Measurements from ENCODE around the gene CNOT4. TPM values are rescaled to one million over a fixed set of nuclear protein-coding genes. Genes with fewer than 3 reads are reported as not detected.

The CNOT4 gene
- total and polyA plus RNA-seq, 2 of the 13 experiments (the other 11 are each of a cell fraction or from before 2014, with no cell fraction given) = 7.4 to 8.4 TPM

- no peak for TF ChIP-seq NONO (IDR thresholded peaks at IDR 0.05)
- TF ChIP-seq NONO (CRISPR knock-in tag; conservative IDR thresholded peaks at IDR 0.05) = no peak
- TF ChIP-seq SP4 (CRISPR knock-in tag; IDR thresholded peaks at IDR 0.05) = peak; percentile 55
- TF ChIP-seq ZNF687 (CRISPR knock-in tag; IDR thresholded peaks at IDR 0.05) = peak; percentile 38
- TF ChIP-seq ETV6 (CRISPR knock-in tag; conservative IDR thresholded peaks at IDR 0.05) = no peak
- TF ChIP-seq IRF1 (CRISPR knock-in tag; IDR thresholded peaks at IDR 0.05; ENCODE audit: low read depth) = no peak
- TF ChIP-seq ZNF383 (CRISPR knock-in tag; IDR thresholded peaks at IDR 0.05; ENCODE audit: borderline replicate concordance) = no peak
- no peak for TF ChIP-seq ZNF446 (CRISPR knock-in tag; IDR thresholded peaks at IDR 0.05)
- TF ChIP-seq MTA3 (CRISPR knock-in tag; IDR thresholded peaks at IDR 0.05) = no peak
- TF ChIP-seq ZNF747 (CRISPR knock-in tag; IDR thresholded peaks at IDR 0.05; ENCODE audit: borderline replicate concordance) = peak; percentile 73; the same call in 1 of the 2 replicates
- no peak for TF ChIP-seq ZFP36L1 (CRISPR knock-in tag; IDR thresholded peaks at IDR 0.05)
- no peak for TF ChIP-seq POLR2AphosphoS5 (IDR thresholded peaks at IDR 0.05; ENCODE audit: low read depth, low read length)
- no peak; the same call in 1 of the 2 replicates for TF ChIP-seq ZNF724P (CRISPR knock-in tag; IDR thresholded peaks at IDR 0.05; ENCODE audit: borderline replicate concordance)
- TF ChIP-seq KIAA2018 (CRISPR knock-in tag; IDR thresholded peaks at IDR 0.05; ENCODE audit: borderline replicate concordance) = no peak
- no peak for TF ChIP-seq ZNF160 (CRISPR knock-in tag; IDR thresholded peaks at IDR 0.05)
- peak; percentile 36; the same call in 1 of the 2 replicates for TF ChIP-seq FOXA3 (CRISPR knock-in tag; IDR thresholded peaks at IDR 0.05)
- no peak for TF ChIP-seq PTBP1 (IDR thresholded peaks at IDR 0.05; ENCODE audit: low read depth, low read length, poor library complexity, severe bottlenecking)
- no peak for TF ChIP-seq KAT2B (IDR thresholded peaks at IDR 0.05; ENCODE audit: borderline replicate concordance, low read depth, low read length)
Measured at GRCh38 chr7:135335628-135336139, 174.2 kb downstream of the CNOT4 start (continued).

Measured in HepG2 (cell line).